ENCODE measurements around the gene MBLAC1. TPM values are rescaled to one million over a fixed set of nuclear protein-coding genes. Genes with fewer than 3 reads are reported as not detected.

Gene MBLAC1
- polyA plus RNA-seq, 3 donors: 0.57 to 0.81 (median 0.59) TPM

DNA sequence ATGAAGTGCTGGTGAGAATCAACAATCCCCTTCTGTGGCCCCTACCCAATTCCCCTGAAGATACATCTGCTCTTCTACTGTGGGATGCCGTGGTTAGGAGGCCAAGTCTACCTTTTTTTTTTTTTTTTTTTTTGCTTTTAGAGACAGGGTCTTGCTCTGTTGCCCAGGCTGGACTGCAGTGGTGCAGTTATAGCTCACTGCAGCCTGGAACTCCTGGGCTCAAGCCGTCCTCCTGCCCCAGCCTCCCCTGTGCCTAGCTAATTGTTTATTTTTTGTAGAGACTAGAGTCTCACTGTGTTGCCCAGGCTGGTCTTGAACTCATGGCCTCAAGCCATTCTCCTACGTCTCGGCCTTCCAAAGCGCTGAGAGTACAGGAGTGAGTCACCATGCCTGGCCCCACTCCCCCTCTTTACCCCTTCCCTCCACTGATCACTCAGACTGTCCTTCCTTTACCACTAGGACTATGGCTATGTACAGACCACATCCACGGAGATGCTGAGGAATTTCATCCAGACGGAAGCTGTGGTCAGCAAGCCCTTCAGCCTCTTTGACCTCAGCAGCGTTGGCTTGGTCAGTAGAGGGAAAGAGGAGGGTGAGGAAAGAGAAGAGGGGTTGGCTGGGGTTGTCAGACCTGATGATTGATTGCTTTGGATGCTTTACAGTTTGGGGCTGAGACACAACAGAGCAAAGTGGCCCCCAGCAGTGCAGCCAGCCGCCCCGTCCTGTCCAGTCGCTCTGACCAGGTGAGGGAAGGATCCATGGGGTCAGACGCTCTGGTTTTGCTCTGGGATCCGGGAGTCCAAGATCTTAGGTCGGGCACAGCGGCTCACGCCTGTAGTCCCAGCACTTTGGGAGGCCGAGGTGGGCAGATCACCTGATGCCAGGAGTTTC lies 23.6 kb upstream of the MBLAC1 start:
- Histone ChIP-seq H4K20me1 (ENCODE audit: insufficient read depth, low read length) (no peaks in the 10 kb centered on the region), H3K4me1 (ENCODE audit: control insufficient read depth in 1 of 2, insufficient read depth in 2 of 2, low read length in 2 of 2) (peaks cover 22 to 27% of the 10 kb centered on the region in 2 donors), H3K9ac (ENCODE audit: insufficient read depth, low read length, poor library complexity, severe bottlenecking) (no peak overlapping the region), H2AFZ (ENCODE audit: insufficient read depth, low read depth, low read length, poor library complexity, severe bottlenecking) (no peak overlapping the region), H3K27ac (ENCODE audit: low read depth in 1 of 2, low read length in 2 of 2) (peak overlapping the region in 1 of 2 donors; percentile 86), H3K79me2 (ENCODE audit: insufficient read depth, low read length) (peaks cover 38% of the 10 kb centered on the region), H3K4me3 (replicated peaks in 1 of 3; ENCODE audit: low read depth in 2 of 3, low read length in 3 of 3) (no peak overlapping the region), H3K27me3 (ENCODE audit: control insufficient read depth in 2 of 2, insufficient read depth in 2 of 2, low read length in 2 of 2) (no peaks in the 10 kb centered on the region), H3K4me2 (replicated peaks; ENCODE audit: extremely low read depth, low read length, poor library complexity, severe bottlenecking) (no peak overlapping the region), H3K9me3 (replicated peaks in 1 of 2; ENCODE audit: control insufficient read depth in 1 of 2, insufficient read depth in 1 of 2, low read length in 2 of 2) (no peaks in the 10 kb centered on the region), H3K36me3 (replicated peaks in 1 of 2; ENCODE audit: control insufficient read depth in 1 of 2, insufficient read depth in 2 of 2, low read length in 2 of 2) (peaks cover 50 to 63% of the 10 kb centered on the region in 2 donors)
- H3K4me3 Mint-ChIP-seq: no peak overlapping the region
- H3K9me3 Mint-ChIP-seq: no peaks in the 10 kb centered on the region
- H3K36me3 Mint-ChIP-seq: peaks cover 48 to 65% of the 10 kb centered on the region in 2 donors
- H3K27ac Mint-ChIP-seq: peak overlapping the region in 2 of 7 donors; percentile 10 to 96
- DNase-seq: no peak
- H3K4me1 Mint-ChIP-seq: peaks cover 26% of the 10 kb centered on the region
- 100% methylated on average over 6 of the region's 17 CpGs for WGBS (ENCODE audit: insufficient coverage)
- peaks cover 0 to 3% (median 2%) of the 10 kb centered on the region in 3 donors for H3K27me3 Mint-ChIP-seq (ENCODE audit: low read depth in 3 of 3)
- intact Hi-C loops (cut with micrococcal nuclease): no loop called here
- TF ChIP-seq, protein P1, sequence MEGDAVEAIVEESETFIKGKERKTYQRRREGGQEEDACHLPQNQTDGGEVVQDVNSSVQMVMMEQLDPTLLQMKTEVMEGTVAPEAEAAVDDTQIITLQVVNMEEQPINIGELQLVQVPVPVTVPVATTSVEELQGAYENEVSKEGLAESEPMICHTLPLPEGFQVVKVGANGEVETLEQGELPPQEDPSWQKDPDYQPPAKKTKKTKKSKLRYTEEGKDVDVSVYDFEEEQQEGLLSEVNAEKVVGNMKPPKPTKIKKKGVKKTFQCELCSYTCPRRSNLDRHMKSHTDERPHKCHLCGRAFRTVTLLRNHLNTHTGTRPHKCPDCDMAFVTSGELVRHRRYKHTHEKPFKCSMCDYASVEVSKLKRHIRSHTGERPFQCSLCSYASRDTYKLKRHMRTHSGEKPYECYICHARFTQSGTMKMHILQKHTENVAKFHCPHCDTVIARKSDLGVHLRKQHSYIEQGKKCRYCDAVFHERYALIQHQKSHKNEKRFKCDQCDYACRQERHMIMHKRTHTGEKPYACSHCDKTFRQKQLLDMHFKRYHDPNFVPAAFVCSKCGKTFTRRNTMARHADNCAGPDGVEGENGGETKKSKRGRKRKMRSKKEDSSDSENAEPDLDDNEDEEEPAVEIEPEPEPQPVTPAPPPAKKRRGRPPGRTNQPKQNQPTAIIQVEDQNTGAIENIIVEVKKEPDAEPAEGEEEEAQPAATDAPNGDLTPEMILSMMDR (IDR thresholded peaks at IDR 0.05): no peak

DNA sequence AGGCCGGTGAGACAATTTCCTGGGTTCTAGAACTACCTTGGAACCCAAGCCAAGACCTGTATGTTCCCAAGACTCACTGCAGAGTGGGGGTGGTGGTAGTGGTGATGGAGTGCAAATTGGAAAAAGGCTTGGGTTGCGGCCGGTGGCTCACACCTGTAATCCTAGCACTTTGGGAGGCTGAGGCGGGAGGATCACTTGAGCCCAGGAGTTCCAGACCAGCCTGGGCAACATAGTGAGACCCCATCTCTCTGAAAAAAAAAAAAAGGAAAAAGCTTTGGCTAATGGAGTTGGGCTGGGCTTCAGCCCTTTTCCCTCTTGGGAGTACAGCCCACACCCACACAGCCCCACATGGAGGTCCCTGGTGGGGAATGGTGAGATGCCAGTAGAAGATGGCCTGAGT lies 21.2 kb upstream of the MBLAC1 start:
- intact Hi-C loops (cut with micrococcal nuclease): no loop called here
- Mint-ChIP-seq H3K36me3 (peaks cover 44 to 74% of the 10 kb centered on the region in 2 donors), H3K27ac (no peak overlapping the region), H3K4me1 (peaks cover 12% of the 10 kb centered on the region), H3K27me3 (ENCODE audit: low read depth in 3 of 3) (peaks cover 0 to 3% (median 2%) of the 10 kb centered on the region in 3 donors), H3K9me3 (no peaks in the 10 kb centered on the region), H3K4me3 (no peak overlapping the region)
- peaks cover 46 to 71% of the 10 kb centered on the region in 2 donors for H3K36me3 ChIP-seq (replicated peaks in 1 of 2; ENCODE audit: control insufficient read depth in 1 of 2, insufficient read depth in 2 of 2, low read length in 2 of 2)
- no peak overlapping the region for H3K9ac ChIP-seq (ENCODE audit: insufficient read depth, low read length, poor library complexity, severe bottlenecking)
- H3K4me1 ChIP-seq (ENCODE audit: control insufficient read depth in 1 of 2, insufficient read depth in 2 of 2, low read length in 2 of 2): peaks cover 13 to 17% of the 10 kb centered on the region in 2 donors
- no peak overlapping the region for H3K27ac ChIP-seq (ENCODE audit: low read depth in 1 of 2, low read length in 2 of 2)
- H3K9me3 ChIP-seq (replicated peaks in 1 of 2; ENCODE audit: control insufficient read depth in 1 of 2, insufficient read depth in 1 of 2, low read length in 2 of 2): no peaks in the 10 kb centered on the region
- no peak overlapping the region for H3K4me3 ChIP-seq (replicated peaks in 1 of 3; ENCODE audit: low read depth in 2 of 3, low read length in 3 of 3)
- H2AFZ ChIP-seq (ENCODE audit: insufficient read depth, low read depth, low read length, poor library complexity, severe bottlenecking): no peak overlapping the region
- H4K20me1 ChIP-seq (ENCODE audit: insufficient read depth, low read length): no peaks in the 10 kb centered on the region
- TF ChIP-seq, protein P1 (IDR thresholded peaks at IDR 0.05): no peak
- H3K79me2 ChIP-seq (ENCODE audit: insufficient read depth, low read length): peaks cover 15% of the 10 kb centered on the region
- H3K27me3 ChIP-seq (ENCODE audit: control insufficient read depth in 2 of 2, insufficient read depth in 2 of 2, low read length in 2 of 2): no peaks in the 10 kb centered on the region
- DNase-seq: no peak
- WGBS (ENCODE audit: insufficient coverage): 93% methylated on average over 2 of the region's 4 CpGs
- no peak overlapping the region for H3K4me2 ChIP-seq (replicated peaks; ENCODE audit: extremely low read depth, low read length, poor library complexity, severe bottlenecking)
